ENCODE results near the gene NOXO1. TPM values are rescaled to one million over a fixed set of nuclear protein-coding genes. Genes with fewer than 3 reads are reported as not detected.

Gene NOXO1
- total and polyA plus RNA-seq, 9 of the 15 experiments (the other 6 are each of a cell fraction or from before 2014, with no cell fraction given): not detected

- no peak for TF ChIP-seq ATF1 (CRISPR knock-in tag; IDR thresholded peaks at IDR 0.05)
- no peak; the same call in 1 of the 2 replicates for TF ChIP-seq ATF1 (tag; IDR thresholded peaks at IDR 0.05)
- no peak for TF ChIP-seq ZNF785 (CRISPR knock-in tag; IDR thresholded peaks at IDR 0.05)
- no peak for TF ChIP-seq MLLT1 (IDR thresholded peaks at IDR 0.05)
- 0 out of 2 replicates have a peak, but pooled peaks have one; percentile 1 for TF ChIP-seq ZNF263 (CRISPR knock-in tag; IDR thresholded peaks at IDR 0.05; ENCODE audit: borderline replicate concordance)
- no peak for TF ChIP-seq HMG20B (CRISPR knock-in tag; IDR thresholded peaks at IDR 0.05)
- no peak for TF ChIP-seq KDM5B (IDR thresholded peaks at IDR 0.05; ENCODE audit: insufficient replicate concordance, low read depth, low read length)
- TF ChIP-seq VEZF1 (CRISPR knock-in tag; IDR thresholded peaks at IDR 0.05): peak; percentile 48; the same call in 1 of the 2 replicates
- 0 out of 2 replicates have a peak, but pooled peaks have one; percentile 11 for TF ChIP-seq ZBTB33 (CRISPR knock-in tag; IDR thresholded peaks at IDR 0.05)
- TF ChIP-seq E2F5 (CRISPR knock-in tag; IDR thresholded peaks at IDR 0.05): no peak
- 0 out of 2 replicates have a peak, but pooled peaks have one; percentile 10 for TF ChIP-seq SMAD4 (CRISPR knock-in tag; conservative IDR thresholded peaks at IDR 0.05)
- TF ChIP-seq SIX5 (IDR thresholded peaks at IDR 0.05; ENCODE audit: borderline replicate concordance in 1 of 2, insufficient read depth in 1 of 2, low read depth in 1 of 2, low read length in 2 of 2): no peak
- no peak for TF ChIP-seq SOX6 (IDR thresholded peaks at IDR 0.05)
- no peak for TF ChIP-seq RNF2 (IDR thresholded peaks at IDR 0.05)
- TF ChIP-seq RBBP5 (IDR thresholded peaks at IDR 0.05; ENCODE audit: borderline replicate concordance, insufficient read depth, low read length, poor library complexity, severe bottlenecking): peak; percentile 37
- no peak; the same call in 1 of the 2 replicates for TF ChIP-seq FOXP1 (CRISPR knock-in tag; IDR thresholded peaks at IDR 0.05)
- peak; percentile 29; the same call in 1 of the 2 replicates for TF ChIP-seq CXXC5 (CRISPR knock-in tag; IDR thresholded peaks at IDR 0.05)
- no peak for TF ChIP-seq ZNF3 (CRISPR knock-in tag; IDR thresholded peaks at IDR 0.05)
- TF ChIP-seq NFE2 (IDR thresholded peaks at IDR 0.05; ENCODE audit: low read depth): no peak
- TF ChIP-seq TOE1 (IDR thresholded peaks at IDR 0.05; ENCODE audit: borderline replicate concordance): no peak
- TF ChIP-seq TOE1 (CRISPR knock-in tag; IDR thresholded peaks at IDR 0.05; ENCODE audit: borderline replicate concordance, low read depth): no peak
- TF ChIP-seq TFAP4 (CRISPR knock-in tag; IDR thresholded peaks at IDR 0.05; ENCODE audit: borderline replicate concordance): peak; percentile 68; the same call in 1 of the 2 replicates
Measured at GRCh38 chr16:1992704-1993317, 11.5 kb upstream of the NOXO1 start (continued).

Measured in K562 (cell line).